Astrocyte of the spinal cord (primary cell): ENCODE data around the gene ECE2.

Source experiments
- DNase-seq: peaks from one replicate; pipeline ENCODE4 v3.0.0; 2011; ENCODE audit warnings: low read depth, low spot score
- H3K4me3 ChIP-seq: 2 replicates; pipeline ENCODE4 v1.5.1; 2011; ENCODE audit warnings: low read depth, mild to moderate bottlenecking, low read length, moderate library complexity
- in situ Hi-C: cut with HindIII; loops from 2 replicates; pipeline ENCODE4 v1.10.0; 2017; ENCODE audit warnings: low sequenced_read_pairs
- TF ChIP-seq, protein P1 (sequence below): IDR thresholded peaks from 2 replicates; pipeline ENCODE4 v1.5.1; 2012; ENCODE audit warnings: low read depth, mild to moderate bottlenecking, low read length, inconsistent platforms

ECE2 gene

DNA sequence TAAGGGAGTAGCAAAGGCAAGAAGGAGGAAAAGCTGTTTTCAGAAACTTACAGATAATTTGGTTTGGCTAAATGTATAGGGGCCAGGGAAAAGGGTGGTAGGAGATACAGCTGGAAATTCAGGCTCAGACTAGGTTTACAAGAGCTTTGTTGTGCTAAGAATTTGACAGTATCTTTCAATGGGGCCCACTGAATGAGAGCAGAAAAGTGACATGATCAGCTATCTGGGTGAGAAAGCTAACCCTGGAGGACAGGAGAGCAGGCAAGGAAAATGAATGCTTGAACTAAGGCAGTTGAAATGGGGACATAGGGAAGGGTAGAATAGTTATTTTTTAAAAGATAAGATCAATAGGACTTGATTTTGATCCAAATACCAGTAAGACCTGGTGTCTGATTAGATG lies 35.8 kb downstream of the ECE2 start:
- TF ChIP-seq, protein P1, sequence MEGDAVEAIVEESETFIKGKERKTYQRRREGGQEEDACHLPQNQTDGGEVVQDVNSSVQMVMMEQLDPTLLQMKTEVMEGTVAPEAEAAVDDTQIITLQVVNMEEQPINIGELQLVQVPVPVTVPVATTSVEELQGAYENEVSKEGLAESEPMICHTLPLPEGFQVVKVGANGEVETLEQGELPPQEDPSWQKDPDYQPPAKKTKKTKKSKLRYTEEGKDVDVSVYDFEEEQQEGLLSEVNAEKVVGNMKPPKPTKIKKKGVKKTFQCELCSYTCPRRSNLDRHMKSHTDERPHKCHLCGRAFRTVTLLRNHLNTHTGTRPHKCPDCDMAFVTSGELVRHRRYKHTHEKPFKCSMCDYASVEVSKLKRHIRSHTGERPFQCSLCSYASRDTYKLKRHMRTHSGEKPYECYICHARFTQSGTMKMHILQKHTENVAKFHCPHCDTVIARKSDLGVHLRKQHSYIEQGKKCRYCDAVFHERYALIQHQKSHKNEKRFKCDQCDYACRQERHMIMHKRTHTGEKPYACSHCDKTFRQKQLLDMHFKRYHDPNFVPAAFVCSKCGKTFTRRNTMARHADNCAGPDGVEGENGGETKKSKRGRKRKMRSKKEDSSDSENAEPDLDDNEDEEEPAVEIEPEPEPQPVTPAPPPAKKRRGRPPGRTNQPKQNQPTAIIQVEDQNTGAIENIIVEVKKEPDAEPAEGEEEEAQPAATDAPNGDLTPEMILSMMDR: no peak
- in situ Hi-C loops: no loop called here
- H3K4me3 ChIP-seq: no peak overlapping the region
- no peak for DNase-seq

DNA sequence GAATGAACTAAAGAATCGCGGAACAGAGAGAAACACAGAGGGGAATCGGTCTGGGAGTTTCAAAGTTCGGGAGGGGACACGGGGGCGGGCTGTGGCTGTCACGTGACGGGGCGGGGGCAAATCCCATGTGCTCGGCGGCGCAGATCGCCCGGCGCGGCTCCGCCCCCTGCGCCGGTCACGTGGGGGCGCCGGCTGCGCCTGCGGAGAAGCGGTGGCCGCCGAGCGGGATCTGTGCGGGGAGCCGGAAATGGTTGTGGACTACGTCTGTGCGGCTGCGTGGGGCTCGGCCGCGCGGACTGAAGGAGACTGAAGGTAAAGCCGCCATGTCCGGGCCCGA lies 38.5 kb downstream of the ECE2 start, which contains the start of gene EIF4G1:
TSS of gene EIF4G1 (plus strand) at position 244 of the 337 bp plus-strand sequence. CDS start 1,191 bp downstream, outside the sequence.
- peak within 1 kb of the TSS; percentile 95 for H3K4me3 ChIP-seq
- in situ Hi-C loops: no loop called here
- peak; percentile 93 for DNase-seq
- TF ChIP-seq, protein P1: no peak

DNA sequence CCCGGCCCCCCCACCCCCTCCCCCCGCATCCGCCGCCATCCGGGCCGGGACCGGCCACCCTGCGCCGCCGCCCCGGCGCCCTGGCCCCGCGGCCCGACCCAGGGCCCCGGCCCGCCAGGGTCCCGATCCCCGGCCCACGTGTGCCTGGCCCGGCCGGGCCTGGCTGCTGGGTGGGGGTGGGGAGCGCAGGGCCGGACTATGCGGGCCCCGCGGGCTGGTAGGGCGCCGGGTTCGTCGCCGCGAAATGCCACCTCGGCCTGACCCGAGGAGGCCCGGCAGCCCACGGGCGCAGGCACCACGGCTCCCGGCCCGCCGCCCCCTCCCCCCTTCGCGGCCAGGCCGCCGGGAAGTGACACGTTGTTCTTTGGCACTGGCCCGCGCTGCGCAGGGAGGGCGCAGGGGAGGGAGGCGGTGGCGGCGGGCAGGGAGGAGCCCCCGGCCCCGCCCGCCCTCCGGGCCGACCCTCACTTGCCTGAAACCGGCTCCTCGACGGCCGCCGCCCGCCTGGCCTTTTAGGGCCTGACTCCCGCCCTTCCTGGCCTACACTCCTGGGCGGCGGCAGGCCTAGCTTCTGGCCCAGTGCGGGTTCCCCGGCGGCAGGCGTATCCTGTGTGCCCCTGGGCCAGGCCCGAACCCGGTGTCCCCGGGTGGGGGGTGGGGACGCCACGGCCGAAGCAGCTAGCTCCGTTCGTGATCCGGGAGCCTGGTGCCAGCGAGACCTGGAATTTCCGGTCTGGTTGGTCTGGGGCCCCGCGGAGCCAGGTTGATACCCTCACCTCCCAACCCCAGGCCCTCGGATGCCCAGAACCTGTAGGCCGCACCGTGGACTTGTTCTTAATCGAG lies 39.1 kb downstream of the ECE2 start:
- TF ChIP-seq, protein P1: no peak
- peak overlapping the region; percentile 95 for H3K4me3 ChIP-seq
- in situ Hi-C loops: no loop called here
- DNase-seq: peak; percentile 80

DNA sequence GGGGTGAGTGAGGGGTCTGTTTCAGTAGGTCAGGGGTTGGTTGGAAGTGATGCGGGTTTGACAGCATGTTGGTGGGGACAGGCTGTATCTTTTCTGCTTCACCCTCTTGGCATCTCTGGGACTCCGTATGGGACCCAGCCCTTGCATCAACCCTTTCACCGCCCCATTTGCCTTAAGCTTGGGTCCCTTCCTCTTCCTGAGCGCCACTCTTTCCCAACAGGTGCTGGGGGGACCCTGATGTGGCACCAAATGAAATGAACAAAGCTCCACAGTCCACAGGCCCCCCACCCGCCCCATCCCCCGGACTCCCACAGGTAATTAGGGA lies 39.7 kb downstream of the ECE2 start:
- TF ChIP-seq, protein P1: no peak
- no peak for DNase-seq
- peak overlapping the region; percentile 95 for H3K4me3 ChIP-seq
- in situ Hi-C loops: no loop called here

DNA sequence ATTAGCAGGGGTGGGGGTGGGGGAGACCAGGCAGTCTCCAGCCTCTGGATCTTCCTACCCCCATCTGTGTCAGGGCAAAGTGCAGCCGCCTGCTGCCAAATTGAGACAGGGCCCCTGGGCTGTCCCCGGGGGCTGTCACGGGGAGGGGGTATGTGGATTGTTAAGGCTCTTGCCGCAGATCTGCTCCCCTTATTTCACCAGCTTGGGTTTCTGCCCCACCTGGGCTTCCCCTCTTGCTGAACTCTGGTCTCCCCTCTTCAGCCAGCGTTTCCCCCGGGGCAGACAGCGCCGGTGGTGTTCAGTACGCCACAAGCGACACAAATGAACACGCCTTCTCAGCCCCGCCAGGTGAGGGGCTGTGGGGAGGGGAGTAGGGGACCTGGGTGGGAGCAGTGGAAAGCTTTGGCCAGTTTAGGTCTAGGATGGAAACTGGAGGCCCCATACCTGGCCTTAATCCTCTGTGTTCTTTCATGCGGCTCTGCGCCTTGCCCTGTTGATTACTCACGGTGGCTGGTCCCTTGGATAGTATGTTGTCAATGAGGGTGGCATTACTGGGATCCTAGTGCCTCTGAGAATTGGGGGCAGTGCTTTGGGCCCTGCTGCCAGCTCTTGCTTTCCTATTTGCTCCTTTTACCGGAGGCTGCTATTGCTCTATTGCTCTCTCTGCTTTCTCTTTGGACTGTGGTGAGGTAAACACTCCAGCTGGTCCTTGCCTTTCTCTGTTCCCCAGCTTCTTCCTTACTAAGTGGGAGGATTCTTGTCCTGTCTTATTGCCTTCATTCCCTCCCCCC lies 40.2 kb downstream of the ECE2 start:
- TF ChIP-seq, protein P1: no peak
- in situ Hi-C loops: no loop called here
- DNase-seq: no peak
- peak overlapping the region; percentile 95 for H3K4me3 ChIP-seq

DNA sequence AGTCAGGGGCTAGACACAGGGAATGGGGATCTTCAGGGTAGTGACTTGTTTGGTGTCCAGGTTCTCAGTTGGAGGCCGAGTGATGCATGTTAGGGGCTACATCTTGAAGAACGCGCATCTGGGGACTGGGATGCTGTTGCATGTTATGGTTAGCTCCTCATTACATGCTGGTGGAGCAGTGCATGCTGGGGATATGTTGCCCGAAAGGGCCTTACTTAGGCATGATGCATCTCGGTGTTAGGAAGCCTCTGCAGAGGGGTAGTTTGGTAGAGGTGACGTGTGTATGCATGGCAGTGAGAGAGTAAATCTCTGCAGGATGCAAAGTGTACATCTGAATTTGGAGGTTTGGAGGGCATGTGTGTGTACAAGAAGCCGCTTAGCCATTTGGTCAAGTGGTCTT lies 41.0 kb downstream of the ECE2 start:
- TF ChIP-seq, protein P1: no peak
- no peak for DNase-seq
- H3K4me3 ChIP-seq: peak overlapping the region; percentile 95
- in situ Hi-C loops: no loop called here
